Heart left ventricle (tissue), 16 donors: ENCODE results near the gene CCDC150. TPM values are rescaled to one million over a fixed set of nuclear protein-coding genes. Genes with fewer than 3 reads are reported as not detected.

ENCODE experiments used
- ATAC-seq, 4 donors: fragments of 200-7000 bp; cut with Tn5 transposase; one replicate each; pipeline ENCODE4 v1.9.1; 2020 to 2022; ENCODE audit warnings: moderate library complexity in 4 of 4, mild to moderate bottlenecking in 3 of 4, moderate number of reproducible peaks in 1 of 4
- DNase-seq, 5 donors: peaks; one replicate each; pipeline ENCODE4 v3.0.0-alpha.2; 2020
- H3K27ac ChIP-seq, 12 donors: fragments of 200-600 bp; sonication (generic) in 4 of 12; one replicate each; pipeline versions ENCODE4 v1.5.0 to v1.8.0; 2016 to 2022; ENCODE audit warnings: mild to moderate bottlenecking in 2 of 12
- H3K27me3 ChIP-seq, 9 donors: fragments of 200-600 bp; sonication (generic) in 2 of 9; one replicate each; pipeline versions ENCODE4 v1.5.1 to v1.8.0; 2016 to 2022; ENCODE audit warnings: mild to moderate bottlenecking in 3 of 9
- H3K36me3 ChIP-seq, 9 donors: fragments of 200-600 bp; sonication (generic) in 2 of 9; one replicate each; pipeline versions ENCODE4 v1.5.0 to v1.8.0; 2018 to 2022; ENCODE audit warnings: mild to moderate bottlenecking in 2 of 9
- H3K4me1 ChIP-seq, 12 donors: fragments of 200-600 bp; sonication (generic) in 4 of 12; one replicate each; pipeline versions ENCODE4 v1.5.0 to v1.8.0; 2016 to 2022; ENCODE audit warnings: mild to moderate bottlenecking in 3 of 12
- H3K4me3 ChIP-seq, 12 donors: fragments of 200-600 bp; sonication (generic) in 4 of 12; one replicate each; pipeline versions ENCODE4 v1.5.0 to v1.8.0; 2017 to 2022; ENCODE audit warnings: mild to moderate bottlenecking in 9 of 12, moderate library complexity in 4 of 12
- H3K9me3 ChIP-seq, 12 donors: fragments of 200-600 bp; sonication (generic) in 4 of 12; one replicate each; pipeline versions ENCODE4 v1.5.0 to v1.8.0; 2016 to 2022; ENCODE audit warnings: mild to moderate bottlenecking in 1 of 12
- POLR2A ChIP-seq, 2 donors: fragments of 450-650 bp; IDR thresholded peaks; one replicate each; pipeline ENCODE4 v1.6.1; 2017; ENCODE audit warnings: antibody characterized with exemption in 2 of 2, mild to moderate bottlenecking in 2 of 2, moderate library complexity in 2 of 2
- WGBS, 4 donors: extraction: QIAGEN DNeasy Blood & Tissue Kit in 2 of 4; methylation state at CpG; one replicate each; pipeline versions ENCODE4 v1.1.5 to v1.1.7; 2013 to 2018; 5-methylcytosine and 5-hydroxymethylcytosine counted together
- intact Hi-C, 10 donors: fragments of 100-400 bp; cut with DNase I; formaldehyde crosslinking; loops; one replicate each; pipeline versions ENCODE4 v1.11.1 to v1.14.2; 2022
- polyA plus RNA-seq, 2 donors: library from polyadenylated mRNA; stranded (reverse); fragments of 200-250 nt; gene quantifications; one replicate each; pipeline ENCODE4 v1.2.3, GENCODE V29; 2013
- total RNA-seq, 9 donors: library from RNA; depleted of rRNA in 2 of 9; stranded (reverse); fragments of >200 nt in 2 of 9; fragmentation: NEBNext Ultra II Directional in 3 of 9; extraction: Animal tissue kit (Norgen Biotek cat#: 25700) in 3 of 9; gene quantifications; one replicate each; pipeline versions ENCODE4 v1.1.0 to v1.2.4, GENCODE V29; 2016 to 2023
- TF ChIP-seq, protein P1 (sequence below), 12 donors: fragments of 200-600 bp; sonication (generic) in 4 of 12; IDR thresholded peaks; one replicate each; pipeline versions ENCODE4 v1.5.0 to v1.8.0; 2018 to 2022; ENCODE audit warnings: antibody characterized with exemption in 12 of 12, mild to moderate bottlenecking in 5 of 12
- donor health status: ischemic (EF 13 %, LVEDD 7.1; RV severe dilation, severe dysfunction).
- donor health status: healthy with polysubstance abuse.
- donor health status: DM: no; HTN: yes; CAD: no.
- donor health status: DM: no; HTN: no; CAD: no.
- donor health status: ischemic (EF 25% LVEDD 6.9; RV normal size, moderate dysfunction).
- donor health status: ischemic (EF 25% LVEDD 5.7; RV mildly dilated, moderate dysfunction).
- donor health status: healthy.
- donor health status: DM: yes; HTN: yes; CAD: no.
- donor health status: ischemic (EF 35%, LVEDD 5.7; RV mildly dilated, moderate dysfunction).
- donor health status: nonischemic (EF 11% LVEDD 7.7; RV severe dilation, severe dysfunction).
- donor health status: DM: yes; HTN: yes; CAD: no.
- donor health status: PGD.
- donor health status: ischemic (EF 29% LVEDD 5.4; RV normal size, mild dysfunction).
- donor health status: nonischemic (EF 23%, LVEDD 6.1; RV moderate dilation, normal function).

The CCDC150 gene
- total and polyA plus RNA-seq, 11 donors, result 0.24 to 4.5 (median 1.2) TPM; not detected in 1

DNA sequence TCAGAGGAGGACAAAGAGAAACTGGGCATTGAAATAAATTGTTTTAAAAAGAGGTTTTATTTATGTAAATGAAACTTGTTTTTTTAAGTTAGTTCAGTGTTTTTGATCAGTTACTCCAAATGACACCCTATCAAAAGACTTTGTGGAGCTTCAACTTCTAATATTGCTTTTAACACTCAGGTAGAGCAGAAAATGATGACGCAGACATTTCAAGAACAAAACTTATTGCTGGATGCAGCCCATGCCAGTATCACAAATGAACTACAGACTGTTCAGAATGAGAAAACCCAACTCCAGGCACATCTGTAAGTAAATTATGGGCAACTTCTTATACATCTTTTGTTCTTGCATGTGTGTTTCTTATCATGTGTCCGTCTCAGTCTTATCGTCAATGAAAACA, 36.4 kb downstream of the CCDC150 start:
- 83 to 86% (median 85%) methylated on average over 3 of the region's 3 CpGs for WGBS, 4 donors
- intact Hi-C loops, result no loop called here
- H3K4me3 ChIP-seq, result no peak overlapping the region
- H3K27me3 ChIP-seq, result no peaks in the 10 kb centered on the region
- DNase-seq, result no peak
- no peak overlapping the region for H3K27ac ChIP-seq
- no peak for ATAC-seq
- no peaks in the 10 kb centered on the region for H3K9me3 ChIP-seq
- no peaks in the 10 kb centered on the region for H3K36me3 ChIP-seq
- H3K4me1 ChIP-seq, result no peaks in the 10 kb centered on the region
- TF ChIP-seq, protein P1, sequence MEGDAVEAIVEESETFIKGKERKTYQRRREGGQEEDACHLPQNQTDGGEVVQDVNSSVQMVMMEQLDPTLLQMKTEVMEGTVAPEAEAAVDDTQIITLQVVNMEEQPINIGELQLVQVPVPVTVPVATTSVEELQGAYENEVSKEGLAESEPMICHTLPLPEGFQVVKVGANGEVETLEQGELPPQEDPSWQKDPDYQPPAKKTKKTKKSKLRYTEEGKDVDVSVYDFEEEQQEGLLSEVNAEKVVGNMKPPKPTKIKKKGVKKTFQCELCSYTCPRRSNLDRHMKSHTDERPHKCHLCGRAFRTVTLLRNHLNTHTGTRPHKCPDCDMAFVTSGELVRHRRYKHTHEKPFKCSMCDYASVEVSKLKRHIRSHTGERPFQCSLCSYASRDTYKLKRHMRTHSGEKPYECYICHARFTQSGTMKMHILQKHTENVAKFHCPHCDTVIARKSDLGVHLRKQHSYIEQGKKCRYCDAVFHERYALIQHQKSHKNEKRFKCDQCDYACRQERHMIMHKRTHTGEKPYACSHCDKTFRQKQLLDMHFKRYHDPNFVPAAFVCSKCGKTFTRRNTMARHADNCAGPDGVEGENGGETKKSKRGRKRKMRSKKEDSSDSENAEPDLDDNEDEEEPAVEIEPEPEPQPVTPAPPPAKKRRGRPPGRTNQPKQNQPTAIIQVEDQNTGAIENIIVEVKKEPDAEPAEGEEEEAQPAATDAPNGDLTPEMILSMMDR (IDR thresholded peaks at IDR 0.05), result no peak
- no peak for TF ChIP-seq POLR2A (IDR thresholded peaks at IDR 0.05)

DNA sequence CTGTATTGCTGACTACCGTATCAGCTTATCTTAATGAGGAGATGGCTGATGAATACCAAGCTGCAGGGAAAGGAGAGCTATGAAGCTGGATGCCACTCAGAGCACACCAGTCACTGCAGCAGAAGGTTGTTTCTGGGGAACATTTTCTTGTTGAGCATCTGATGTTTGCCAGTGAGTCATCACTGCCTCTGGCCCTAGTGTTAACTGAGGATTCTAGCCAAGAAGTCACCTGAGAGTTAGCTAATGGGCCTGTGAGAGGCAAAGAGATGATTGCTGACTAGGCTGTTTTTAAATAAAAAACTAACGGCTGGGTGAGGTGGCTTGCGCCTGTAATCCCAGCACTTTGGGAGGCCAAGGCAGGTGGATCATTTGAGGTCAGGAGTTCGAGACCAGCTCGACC, 37.9 kb downstream of the CCDC150 start:
- Histone ChIP-seq H3K4me1 (no peaks in the 10 kb centered on the region), H3K4me3 (no peak overlapping the region), H3K27ac (no peak overlapping the region), H3K27me3 (no peaks in the 10 kb centered on the region), H3K9me3 (no peaks in the 10 kb centered on the region), H3K36me3 (no peaks in the 10 kb centered on the region)
- 76 to 88% (median 82%) methylated on average over 5 of the region's 5 CpGs for WGBS, 4 donors
- ATAC-seq, result no peak
- DNase-seq, result no peak
- intact Hi-C loops, result no loop called here
- TF ChIP-seq, protein P1 (IDR thresholded peaks at IDR 0.05), result no peak
- no peak for TF ChIP-seq POLR2A (IDR thresholded peaks at IDR 0.05)

DNA sequence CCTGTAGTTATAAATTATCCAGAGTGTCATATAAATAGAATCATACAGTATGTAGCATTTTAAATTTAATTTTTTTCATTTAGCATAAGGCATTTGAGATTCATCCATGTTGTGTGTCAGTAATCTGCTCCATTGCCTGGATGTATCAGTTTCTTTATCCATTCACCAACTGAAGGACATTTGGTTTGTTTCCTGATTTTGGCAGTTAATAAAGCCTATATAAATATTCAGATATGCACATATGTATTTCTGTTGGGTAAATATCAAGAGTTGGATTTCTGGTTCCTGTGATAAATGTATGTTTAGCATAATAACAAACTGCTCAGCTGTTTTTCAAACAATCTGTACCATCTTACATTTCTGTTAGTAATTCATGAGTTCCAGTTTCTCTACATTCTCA, 39.9 kb downstream of the CCDC150 start:
- no peaks in the 10 kb centered on the region for H3K4me1 ChIP-seq
- no peak overlapping the region for H3K4me3 ChIP-seq
- ATAC-seq (no peak), DNase-seq (no peak)
- H3K27ac ChIP-seq, result no peak overlapping the region
- H3K36me3 ChIP-seq, result no peaks in the 10 kb centered on the region
- no peaks in the 10 kb centered on the region for H3K27me3 ChIP-seq
- no peak for TF ChIP-seq POLR2A (IDR thresholded peaks at IDR 0.05)
- TF ChIP-seq, protein P1 (IDR thresholded peaks at IDR 0.05), result no peak
- H3K9me3 ChIP-seq, result peaks cover 0 to 9% (median 1%) of the 10 kb centered on the region in 12 donors
- intact Hi-C loops, result no loop called here

DNA sequence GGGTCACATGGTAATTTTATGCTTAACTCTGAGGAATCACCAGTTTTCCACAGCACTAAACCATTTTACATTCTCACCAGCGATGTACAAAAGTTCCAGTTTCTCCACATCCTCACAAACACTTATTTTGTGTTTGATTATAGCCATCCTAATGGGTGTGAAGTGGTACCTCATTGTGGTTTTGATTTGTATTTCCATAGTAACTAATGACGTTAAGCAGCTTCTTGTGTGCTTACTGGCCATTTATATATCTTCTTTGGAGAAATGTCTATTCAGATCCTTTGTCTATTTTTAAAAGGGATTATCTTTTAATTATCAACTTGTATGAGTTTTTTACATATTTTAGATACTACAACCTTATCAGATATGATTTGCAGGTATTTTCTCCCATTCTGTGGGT, 42.0 kb downstream of the CCDC150 start:
- TF ChIP-seq POLR2A (IDR thresholded peaks at IDR 0.05), result no peak
- TF ChIP-seq, protein P1 (IDR thresholded peaks at IDR 0.05), result no peak
- Histone ChIP-seq H3K9me3 (peaks cover 0 to 30% (median 7%) of the 10 kb centered on the region in 12 donors), H3K36me3 (no peaks in the 10 kb centered on the region), H3K4me3 (no peak overlapping the region), H3K27ac (no peak overlapping the region), H3K4me1 (no peaks in the 10 kb centered on the region), H3K27me3 (no peaks in the 10 kb centered on the region)
- 95 to 97% (median 97%) methylated on average over 2 of the region's 2 CpGs for WGBS, 4 donors
- intact Hi-C loops, result no loop called here
- ATAC-seq (no peak), DNase-seq (no peak)
